Caki2 (cell line): ENCODE results near the gene ACE. TPM values are rescaled to one million over a fixed set of nuclear protein-coding genes. Genes with fewer than 3 reads are reported as not detected.

ENCODE experiments used
- DNase-seq: peaks from one replicate; pipeline ENCODE4 v3.0.0-alpha.2; 2015; ENCODE audit warnings: low read depth
- in situ Hi-C: cut with HindIII; loops from 2 replicates; pipeline ENCODE4 v1.10.0; 2016; ENCODE audit warnings: low sequenced_read_pairs, low pct_unique_long_range_greater_than_20kb, mixed read lengths
- total RNA-seq: library from RNA; depleted of rRNA; stranded (reverse); fragments of >200 nt; shearing (Covaris generic); gene quantifications from 2 replicates; pipeline ENCODE4 v1.2.3, GENCODE V29; 2014; ENCODE audit warnings: low replicate concordance

The ACE gene
- total RNA-seq, 1 experiment from 2014 or later, result not detected

DNA sequence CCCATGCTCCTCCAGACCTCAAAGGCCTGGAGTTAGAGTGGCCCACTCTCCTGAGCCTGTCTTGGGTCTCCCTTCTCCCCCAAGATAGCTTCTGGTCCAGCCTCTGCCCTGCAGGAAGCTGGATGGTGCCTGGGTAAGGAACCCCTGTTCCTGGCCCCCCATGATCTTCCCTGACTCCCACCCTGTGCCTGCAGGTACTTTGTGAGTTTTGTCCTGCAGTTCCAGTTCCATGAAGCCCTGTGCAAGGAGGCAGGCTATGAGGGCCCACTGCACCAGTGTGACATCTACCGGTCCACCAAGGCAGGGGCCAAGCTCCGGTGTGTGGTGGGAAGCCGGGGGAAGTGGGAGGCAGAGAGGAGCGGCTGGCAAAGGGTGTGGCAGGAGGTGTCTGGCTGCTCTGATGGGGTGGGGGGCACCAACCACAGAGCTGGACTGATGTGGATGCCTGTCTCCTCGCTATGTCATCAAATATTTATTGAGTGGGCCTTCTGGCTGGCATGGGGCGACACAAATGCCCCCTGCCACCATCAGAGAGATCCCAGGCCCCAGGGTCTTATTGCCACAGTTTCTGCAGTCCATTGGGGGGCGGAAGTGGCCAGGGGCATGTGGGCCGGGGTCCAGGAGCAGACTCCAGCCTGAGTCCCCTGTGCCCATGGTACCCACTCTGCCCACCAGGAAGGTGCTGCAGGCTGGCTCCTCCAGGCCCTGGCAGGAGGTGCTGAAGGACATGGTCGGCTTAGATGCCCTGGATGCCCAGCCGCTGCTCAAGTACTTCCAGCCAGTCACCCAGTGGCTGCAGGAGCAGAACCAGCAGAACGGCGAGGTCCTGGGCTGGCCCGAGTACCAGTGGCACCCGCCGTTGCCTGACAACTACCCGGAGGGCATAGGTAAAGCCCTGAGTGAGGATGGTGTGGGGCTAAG lies 7.1 kb downstream of the ACE start:
- in situ Hi-C loops, result no loop called here
- no peak for DNase-seq

DNA sequence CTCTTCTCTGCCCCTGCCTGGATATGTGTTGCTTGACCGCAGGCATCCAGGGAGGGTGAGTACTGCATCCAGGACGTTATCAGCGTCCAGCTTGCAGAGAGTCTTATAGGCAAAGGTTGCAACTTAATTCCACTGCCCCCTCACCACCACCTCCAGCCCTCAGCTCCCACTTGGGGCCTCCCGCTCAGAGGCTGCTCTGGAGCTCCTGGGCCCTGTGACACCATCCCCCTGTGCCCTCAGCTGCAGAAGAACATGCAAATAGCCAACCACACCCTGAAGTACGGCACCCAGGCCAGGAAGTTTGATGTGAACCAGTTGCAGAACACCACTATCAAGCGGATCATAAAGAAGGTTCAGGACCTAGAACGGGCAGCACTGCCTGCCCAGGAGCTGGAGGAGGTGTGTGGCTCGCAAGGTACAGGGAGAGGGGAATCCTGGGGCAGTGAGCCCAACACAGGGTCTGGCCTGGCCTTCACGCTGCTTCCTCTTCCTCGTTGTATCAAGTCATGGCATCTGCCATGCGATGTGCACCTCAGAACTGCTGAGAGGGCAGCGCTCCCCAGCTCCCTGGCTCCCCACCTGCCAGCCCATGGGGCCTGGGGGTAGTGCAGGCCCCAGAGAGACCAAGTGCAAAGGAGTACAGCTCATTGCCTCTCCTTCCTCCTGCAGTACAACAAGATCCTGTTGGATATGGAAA lies 9.6 kb downstream of the ACE start:
- DNase-seq, result no peak
- in situ Hi-C loops, result no loop called here

DNA sequence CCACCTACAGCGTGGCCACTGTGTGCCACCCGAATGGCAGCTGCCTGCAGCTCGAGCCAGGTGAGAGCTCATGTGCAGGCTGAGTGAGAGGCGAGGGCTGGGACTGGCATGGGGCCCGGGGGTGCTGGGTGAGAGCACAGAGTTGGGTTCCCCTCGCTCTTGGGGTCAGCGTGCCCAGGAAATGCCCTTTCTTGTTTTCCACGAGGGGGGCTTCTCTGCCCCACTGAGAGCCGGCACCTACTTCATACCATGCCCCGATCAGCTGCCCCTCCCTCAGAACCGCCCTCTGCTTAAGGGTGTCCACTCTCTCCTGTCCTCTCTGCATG lies 10.1 kb downstream of the ACE start:
- no peak for DNase-seq
- in situ Hi-C loops, result no loop called here

GRCh38 chr17:63488851-63489250 lies 12.0 kb downstream of the ACE start:
- in situ Hi-C loops, result no loop called here
- DNase-seq, result no peak

DNA sequence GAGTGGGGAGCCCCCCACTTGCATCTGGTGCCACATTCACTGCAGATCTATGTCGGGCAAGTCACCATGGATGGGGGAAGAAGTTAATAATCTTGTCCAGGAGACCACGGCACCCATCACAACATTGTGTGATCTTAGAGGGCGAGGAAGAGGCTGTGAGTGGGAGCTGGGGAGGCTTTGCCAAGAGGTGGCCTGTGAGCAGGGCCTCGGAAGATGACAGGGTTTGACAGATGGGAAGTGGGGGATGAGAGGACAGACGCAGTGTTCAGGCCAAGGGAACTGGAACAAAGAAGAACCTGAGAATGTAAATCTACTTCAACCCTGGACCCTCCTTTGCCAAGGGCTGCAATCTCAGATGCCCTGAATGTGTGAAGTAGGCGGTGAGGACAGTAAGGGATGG lies 12.4 kb downstream of the ACE start:
- in situ Hi-C loops, result no loop called here
- no peak for DNase-seq

DNA sequence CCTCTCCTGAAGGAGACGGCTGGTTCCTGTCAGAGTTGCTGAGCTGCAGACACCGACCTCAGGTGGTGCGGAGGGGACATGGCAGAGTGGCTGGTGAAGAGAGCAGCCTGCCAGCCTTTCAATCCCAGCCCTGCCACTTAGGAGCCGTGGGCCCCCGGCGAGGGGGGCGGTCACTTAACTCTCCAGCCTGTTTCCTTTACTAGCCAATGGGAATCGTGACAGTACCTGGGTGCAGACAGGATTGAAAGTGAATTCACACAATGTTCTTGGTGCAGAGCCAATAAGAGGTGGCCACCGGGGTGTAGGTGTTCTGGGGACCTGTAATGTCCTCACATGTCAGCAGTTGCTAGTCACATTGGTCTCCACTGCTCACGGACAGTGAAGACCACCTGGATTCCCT lies 13.5 kb downstream of the ACE start:
- DNase-seq, result no peak
- in situ Hi-C loops, result no loop called here

- no peak for DNase-seq
- in situ Hi-C loops, result no loop called here
Observed at GRCh38 chr17:63490858-63491400, 14.1 kb downstream of the ACE start.

DNA sequence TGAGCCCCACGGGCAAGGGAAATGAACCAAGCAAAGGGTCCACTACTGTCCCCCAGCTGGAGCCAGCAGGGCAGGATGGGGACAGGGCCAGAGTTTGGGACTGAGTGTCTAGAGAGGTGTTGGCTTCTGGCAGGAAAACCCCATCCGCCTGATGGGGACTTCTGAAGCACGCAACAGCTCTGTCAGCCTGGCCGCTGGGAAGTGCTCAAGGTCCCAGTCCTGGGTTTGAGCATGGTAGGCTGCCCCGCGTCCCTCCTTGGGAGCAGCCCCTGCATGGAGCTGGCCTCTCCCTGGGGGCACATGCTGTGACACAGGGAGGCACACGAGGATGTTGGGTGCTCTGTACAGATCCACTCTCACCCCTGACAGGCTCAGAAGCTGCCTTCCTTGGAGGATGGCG lies 14.6 kb downstream of the ACE start:
- in situ Hi-C loops, result no loop called here

GRCh38 chr17:63491977-63492618 lies 15.2 kb downstream of the ACE start:
- DNase-seq, result no peak
- in situ Hi-C loops, result no loop called here

More for the DNA sequence above, 14.6 kb downstream of the ACE start:
- no peak for DNase-seq

GRCh38 chr17:63492940-63493339 lies 16.1 kb downstream of the ACE start:
- DNase-seq, result no peak
- in situ Hi-C loops, result no loop called here

GRCh38 chr17:63493411-63493810 lies 16.6 kb downstream of the ACE start:
- DNase-seq, result no peak
- in situ Hi-C loops, result no loop called here

GRCh38 chr17:63494300-63494928 lies 17.6 kb downstream of the ACE start:
- in situ Hi-C loops, result no loop called here
- DNase-seq, result peak; percentile 12

DNA sequence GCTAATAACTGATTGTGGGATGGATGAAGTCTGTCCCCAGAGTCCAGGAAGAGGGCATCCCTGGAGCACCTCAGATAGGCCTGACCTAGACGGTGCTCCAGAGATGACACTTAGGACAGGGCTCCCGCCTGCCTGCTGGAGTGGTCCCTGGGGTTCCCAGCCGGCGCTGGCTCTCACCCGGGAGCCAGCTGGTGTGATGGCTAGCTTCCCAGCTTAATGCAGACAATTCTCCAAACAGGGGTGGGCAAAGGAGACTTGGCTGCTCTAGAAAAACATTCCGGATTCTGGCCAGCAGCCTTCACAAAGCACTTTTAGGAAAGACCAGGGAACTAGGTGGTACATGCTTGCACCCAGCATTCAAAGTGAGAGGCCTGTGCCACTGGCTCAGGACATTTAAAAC lies 18.6 kb downstream of the ACE start:
- in situ Hi-C loops, result no loop called here
- DNase-seq, result no peak

- no peak for DNase-seq
- in situ Hi-C loops, result no loop called here
Observed at GRCh38 chr17:63496177-63496576, 19.3 kb downstream of the ACE start.

GRCh38 chr17:63496663-63497400 lies 20.0 kb downstream of the ACE start:
- DNase-seq, result no peak
- in situ Hi-C loops, result no loop called here

DNA sequence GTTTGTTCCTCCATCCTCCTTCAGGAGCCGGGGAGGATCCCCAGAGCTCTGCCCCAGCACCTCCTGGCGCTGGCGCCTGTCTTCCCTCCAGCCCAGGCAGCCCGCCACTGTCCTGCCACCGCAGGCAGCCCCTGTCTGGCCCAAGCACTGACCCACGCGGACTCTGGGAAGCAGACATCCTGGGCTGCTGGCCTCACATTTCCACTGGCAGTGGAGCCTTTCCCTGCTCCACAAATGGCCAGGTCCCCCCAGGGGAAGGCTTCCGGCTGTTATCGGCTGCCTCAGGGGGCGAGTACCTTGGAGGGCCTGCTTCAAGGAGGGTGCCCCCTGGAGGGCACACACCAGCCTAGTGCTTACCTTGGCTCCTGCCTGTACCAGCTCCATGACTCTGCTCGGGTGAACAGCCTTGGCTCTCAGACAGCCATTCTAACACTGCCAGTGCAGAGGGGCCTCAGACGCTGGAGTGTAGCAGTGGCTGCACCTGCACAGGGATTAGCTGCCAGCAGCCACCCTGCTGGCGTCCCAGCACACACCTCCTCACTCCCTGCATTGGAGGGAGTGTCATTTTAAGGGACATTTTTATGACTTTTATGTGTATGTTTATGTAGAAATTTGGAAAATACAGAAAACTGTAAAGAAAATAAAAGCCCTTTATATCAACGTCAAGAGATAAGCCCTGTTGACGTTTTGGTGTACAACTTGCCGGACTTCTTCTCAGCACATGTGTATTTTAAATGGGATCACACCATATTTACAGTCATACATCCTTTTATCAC lies 21.0 kb downstream of the ACE start:
- DNase-seq, result no peak

DNA sequence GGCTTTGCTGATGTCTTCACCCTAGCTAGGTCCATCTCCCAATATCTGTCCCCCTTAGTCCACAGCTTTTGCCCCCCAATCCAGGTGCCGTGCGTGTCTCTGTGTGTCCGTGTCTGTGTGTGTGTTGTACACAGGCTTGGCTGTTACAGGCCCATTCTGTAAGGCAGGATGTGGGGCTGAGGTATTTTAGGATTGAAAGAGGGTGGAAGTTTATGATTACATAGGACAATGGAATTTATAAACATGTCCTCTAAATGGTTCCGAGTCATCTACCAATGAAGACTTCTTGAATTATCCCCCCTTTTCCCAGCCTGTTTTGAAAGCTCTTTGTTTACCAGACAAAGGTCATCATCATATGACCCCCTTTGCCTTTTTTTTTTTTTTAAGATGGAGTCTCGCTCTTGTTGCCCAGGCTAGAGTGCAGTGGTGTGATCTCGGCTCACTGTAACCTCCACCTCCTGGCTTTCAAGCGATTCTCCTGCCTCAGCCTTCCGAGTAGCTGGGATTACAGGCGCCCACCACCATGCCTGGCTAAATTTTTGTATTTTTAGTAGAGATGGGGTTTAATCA lies 21.9 kb downstream of the ACE start:
- in situ Hi-C loops, result no loop called here
- DNase-seq, result no peak

More for the DNA sequence above, 21.0 kb downstream of the ACE start:
- in situ Hi-C loops, result no loop called here
